HL-60/S4 treated with retinoic acid at 250 ng/mL for 4 days and 3 days (cell line): ENCODE data around the gene RELN.
"Not testable (repeated sequence)": the region's sequence is repeated elsewhere in the genome, so short reads cannot be mapped to it uniquely, and the experiment has no call there.

Experiments
- in situ Hi-C: fragments of 300-500 bp; cut with MboI; formaldehyde crosslinking; loops from 2 replicates; pipeline ENCODE4 v1.7.0; 2022; ENCODE audit warnings: low sequenced_read_pairs

The RELN gene

DNA sequence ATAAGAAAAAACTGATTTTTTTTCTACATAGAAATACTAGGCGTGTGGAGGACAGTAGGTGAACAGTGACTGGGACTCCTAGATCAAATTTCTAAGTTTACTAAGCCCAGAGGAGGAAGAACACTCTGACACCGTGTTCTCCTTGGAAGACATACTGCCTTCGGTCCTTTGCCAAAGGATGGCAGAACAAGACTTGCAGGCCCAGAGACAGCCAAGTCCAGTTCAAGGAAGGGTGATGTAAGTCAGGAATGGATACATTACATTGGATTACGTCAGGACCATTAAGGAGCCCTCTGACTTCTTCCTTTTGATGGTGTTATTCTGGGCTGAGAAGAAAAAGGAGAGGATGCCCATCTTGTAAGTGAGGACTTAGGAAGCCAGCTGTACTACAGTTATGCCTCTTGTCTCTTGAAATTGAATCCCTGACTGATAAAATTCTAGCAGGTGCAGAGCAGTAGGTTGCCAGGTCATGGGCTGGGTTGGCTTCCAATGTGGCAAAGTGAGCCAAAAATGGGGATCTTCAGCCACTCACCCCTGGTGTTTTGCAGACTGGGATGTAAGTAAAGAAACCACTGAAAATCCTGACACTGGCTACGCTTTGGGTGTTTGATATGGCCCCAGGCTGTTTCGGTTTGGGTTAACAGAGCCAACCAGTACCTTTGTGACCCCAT is 45.1 kb downstream of the RELN start:
- in situ Hi-C loops = no loop called here

DNA sequence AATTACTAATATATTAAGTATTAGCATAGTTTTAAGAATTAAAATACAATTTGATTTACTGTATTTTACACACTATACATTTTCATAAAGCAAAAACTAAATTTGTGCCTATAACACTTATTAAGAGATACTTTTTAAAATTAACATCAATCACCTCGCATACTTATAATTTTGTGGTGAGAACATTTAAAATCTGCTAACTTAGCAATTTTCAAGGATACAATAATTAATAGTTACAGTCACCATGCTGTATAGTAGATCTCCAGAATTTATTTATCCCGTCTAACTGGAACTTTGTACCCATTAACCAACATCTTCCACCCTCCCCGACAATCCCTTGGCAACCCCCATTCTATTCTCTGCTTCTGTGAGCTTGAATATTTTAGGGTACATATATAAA is 47.5 kb downstream of the RELN start:
- in situ Hi-C loops = no loop called here

DNA sequence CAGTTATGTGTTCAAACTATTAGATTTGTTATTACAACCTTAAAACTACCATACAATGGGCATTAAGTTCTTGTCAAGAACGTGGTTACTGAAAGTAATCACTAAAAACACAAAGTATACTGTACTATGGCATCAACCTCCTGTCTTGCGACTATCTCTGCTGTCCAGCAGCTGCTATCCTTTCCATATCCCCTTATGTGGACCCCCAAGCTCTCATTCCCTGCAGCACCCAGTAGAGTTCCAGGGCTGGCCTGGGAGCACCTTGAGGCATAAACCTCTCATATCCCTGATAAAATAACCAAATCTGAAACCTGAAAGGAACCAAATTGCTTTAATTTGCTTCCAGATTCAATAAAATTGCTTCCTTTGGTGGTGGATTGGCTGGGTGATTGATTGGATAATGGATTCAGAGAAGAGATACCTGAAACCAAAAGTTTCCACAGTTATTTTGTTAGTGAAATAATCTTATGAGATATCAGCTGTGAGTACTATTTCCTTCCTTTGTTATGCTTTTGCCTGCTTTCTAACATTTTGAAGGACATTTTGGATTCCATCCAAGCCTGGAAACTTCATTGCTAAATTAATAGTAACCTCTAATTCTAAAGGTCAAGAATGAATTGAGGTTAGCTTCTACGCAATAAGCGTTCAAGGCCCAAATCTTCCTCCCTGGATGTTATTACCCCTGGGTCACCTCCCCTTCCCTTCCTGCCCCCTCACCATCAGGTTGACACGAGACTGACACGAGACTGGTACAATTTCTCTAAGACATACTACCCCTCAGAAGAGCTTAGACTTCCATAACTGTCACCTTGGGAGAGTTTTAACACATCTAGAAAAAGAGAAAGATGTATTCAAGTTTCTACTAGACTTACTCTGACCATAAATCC is 48.8 kb downstream of the RELN start:
- in situ Hi-C loops = no loop called here

DNA sequence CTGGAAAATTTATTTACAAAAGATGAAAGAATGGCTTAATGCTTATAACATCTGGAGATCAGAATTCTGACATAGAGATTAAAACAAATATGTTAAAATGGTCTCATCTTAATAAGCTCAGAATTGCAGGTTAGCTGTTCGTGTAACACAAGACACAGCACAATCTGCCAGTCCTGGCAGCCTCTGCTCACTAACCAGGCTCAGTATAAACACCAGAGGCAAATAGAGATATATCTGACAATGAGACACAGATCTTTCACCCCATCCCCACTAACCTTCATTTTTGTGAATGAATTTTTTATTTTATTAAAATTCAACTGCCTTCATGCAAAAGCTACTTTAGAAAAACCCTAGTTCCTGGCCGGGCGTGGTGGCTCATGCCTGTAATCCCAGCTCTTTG is 51.8 kb downstream of the RELN start:
- in situ Hi-C loops = no loop called here

DNA sequence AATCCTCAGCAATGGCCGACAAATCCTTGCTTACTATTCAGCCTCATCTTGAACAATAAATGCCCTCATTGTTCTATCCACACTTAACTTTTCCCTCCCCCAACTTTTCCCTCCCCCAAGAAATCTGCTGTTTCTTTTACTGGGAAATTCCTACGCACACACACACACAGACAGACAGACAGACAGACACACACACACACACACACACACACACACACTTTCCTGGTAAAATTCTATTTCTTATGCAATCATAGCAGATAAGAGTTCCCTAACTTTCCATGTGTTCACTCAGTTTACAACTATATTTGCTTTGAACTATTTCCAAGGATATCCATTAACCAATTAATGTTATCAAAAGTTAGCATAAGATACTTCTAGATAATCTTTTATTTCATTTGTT is 52.9 kb downstream of the RELN start:
- in situ Hi-C loops = no loop called here

DNA sequence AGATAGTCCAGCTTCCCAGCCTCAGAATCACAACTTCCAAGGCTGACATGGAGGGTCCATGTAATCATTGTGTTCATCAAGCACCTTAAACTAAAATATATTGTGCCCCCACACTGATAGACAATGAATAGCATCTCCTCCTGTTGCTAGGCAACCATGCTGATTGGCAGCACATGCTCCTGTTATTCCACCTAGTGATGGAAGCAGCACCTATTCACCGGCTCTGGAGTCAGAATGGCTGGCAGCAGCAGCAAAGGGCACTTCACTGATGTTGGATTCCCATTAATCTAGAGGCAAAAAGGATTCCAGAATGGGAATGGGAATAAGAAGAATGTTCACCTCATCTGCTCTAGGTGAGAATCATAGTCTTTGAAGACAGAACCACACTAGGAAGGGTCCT is 55.0 kb downstream of the RELN start:
- in situ Hi-C loops = no loop called here

DNA sequence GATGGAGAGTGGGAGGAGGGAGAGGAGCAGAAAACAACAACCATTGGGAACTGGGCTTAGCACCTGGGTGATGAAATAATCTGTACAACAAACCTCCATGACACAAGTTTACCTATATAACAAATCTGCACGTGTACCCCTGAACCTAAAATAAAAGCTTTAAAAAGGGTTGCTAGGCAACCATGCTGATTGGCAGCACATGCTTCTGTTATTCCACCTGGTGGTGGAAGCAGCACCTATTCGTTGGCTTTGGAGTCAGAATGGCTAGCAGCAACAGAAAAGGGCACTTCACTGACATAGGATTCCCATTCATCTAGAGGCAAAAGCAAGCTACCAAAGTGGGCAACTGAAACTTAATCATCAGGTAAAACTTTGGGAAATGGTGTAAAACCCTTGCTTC is 57.1 kb downstream of the RELN start:
- in situ Hi-C loops = no loop called here

DNA sequence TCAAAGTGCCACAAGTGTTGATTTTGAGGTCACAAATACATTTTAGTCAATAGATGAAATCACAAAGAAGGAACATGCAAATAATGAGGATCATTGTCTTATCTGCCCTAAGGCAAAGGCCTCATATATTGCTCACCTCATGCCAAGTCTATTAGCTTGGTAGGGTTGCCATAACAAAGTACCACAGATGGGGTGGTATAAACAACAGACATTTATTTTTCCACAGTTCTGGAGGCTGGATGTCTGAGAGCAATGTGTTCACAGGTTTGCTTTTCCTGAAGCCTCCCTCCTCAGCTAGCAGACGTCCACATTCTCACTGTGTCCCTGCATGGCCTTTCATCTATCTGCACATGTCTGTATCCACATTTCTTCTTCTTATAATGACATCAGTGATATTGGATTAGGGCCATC is 59.6 kb downstream of the RELN start:
- in situ Hi-C loops = no loop called here

DNA sequence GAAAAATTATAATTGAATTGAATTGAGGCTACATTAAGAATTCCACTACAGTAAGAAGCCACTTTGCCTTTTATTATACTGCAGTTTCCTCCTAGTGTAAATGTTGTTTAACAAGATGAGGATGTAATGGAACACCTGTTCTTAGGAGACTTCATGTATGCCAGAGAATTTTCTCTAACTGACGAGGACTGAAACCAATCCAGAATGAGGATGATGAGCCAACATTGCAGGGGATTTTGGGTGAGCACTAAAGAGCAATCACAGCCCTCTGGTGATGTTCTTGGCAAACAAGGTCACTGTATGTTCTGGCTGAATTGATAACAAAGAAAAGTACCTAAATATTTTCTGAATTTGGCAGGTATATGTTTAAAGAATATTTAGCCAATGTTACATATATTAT is 60.9 kb downstream of the RELN start:
- in situ Hi-C loops = no loop called here

DNA sequence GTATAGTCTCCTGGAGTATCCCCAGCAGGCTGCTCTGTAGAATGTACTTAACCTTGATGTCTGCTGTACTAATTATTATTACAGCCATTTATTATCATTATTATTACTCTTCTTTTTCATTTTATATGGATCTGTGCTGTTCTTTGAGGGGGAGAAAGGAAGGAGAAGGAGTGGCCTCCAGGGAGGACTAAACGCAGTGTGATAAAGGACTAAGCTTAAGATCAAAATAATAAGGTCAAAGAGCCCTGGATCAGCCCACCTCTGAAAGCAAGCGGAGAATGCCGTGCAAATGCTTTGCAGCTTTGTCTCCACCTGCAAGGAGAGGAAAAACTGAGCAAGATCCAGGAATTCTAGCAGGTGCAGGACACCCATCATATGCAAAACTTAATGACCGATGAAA is 65.3 kb downstream of the RELN start:
- in situ Hi-C loops = no loop called here

DNA sequence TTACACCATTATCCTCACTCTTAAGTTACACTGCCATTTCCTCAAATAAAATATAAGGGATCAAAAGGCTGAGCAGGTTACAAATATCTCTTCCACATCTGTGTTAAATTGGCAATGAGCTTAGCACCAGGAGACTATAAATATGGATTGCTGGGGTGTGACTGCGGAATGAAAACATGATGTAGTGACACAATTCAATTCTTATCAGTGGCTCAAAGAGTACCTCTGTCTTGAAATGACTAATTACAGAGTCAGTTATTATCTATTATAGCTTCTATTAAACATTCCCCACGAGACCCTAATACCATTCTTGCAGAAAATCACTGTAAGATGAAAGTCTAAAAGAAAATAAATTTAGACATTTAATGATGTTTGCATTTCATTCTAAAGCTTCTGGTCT is 67.1 kb downstream of the RELN start:
- in situ Hi-C loops = no loop called here

DNA sequence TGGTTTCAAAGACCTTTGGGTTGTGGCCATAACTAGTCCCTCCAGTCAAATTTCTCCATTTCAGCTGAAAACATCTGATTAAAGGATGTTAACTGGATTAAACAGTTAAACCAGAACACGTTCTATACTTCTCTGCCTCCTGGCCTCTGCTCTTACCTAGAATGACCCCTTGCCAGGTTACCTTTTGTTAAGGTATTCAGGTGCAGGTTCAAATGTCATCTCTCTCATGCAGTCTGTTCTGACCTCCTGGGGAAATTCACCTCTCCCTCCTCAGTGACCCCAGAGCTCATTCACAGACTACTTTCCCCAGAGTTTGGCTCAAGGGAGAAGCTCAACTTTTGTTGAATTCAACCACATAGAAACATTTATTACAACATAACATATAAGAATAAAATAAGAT is 67.8 kb downstream of the RELN start:
- in situ Hi-C loops = no loop called here

DNA sequence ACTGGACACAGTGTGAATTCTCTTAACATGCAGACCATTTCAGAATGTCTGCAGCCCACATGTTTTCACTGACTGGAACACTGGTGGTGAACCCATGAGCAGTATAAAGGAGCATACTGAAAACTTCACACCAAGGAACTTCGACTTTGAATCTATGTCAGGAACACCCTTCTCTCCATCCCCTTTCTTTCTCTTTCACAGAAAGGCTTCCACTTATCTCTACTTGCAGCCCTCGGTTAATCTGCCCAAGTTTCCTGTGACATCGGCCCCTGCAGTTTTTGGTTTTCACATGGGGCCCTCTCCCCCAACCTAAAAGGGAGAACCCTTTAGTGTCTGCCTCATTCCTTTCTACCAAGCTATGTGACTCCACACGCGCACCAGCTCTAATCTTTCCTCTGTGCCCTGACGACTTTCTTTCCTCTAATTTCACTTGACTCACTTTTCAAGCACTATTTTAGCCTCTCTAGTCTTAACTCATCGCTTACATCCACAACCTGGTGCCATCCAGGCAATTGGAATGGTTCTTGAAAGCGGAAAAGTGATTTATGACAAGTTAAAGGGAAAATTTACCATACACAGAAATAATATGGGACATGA is 70.1 kb downstream of the RELN start:
- in situ Hi-C loops = no loop called here

DNA sequence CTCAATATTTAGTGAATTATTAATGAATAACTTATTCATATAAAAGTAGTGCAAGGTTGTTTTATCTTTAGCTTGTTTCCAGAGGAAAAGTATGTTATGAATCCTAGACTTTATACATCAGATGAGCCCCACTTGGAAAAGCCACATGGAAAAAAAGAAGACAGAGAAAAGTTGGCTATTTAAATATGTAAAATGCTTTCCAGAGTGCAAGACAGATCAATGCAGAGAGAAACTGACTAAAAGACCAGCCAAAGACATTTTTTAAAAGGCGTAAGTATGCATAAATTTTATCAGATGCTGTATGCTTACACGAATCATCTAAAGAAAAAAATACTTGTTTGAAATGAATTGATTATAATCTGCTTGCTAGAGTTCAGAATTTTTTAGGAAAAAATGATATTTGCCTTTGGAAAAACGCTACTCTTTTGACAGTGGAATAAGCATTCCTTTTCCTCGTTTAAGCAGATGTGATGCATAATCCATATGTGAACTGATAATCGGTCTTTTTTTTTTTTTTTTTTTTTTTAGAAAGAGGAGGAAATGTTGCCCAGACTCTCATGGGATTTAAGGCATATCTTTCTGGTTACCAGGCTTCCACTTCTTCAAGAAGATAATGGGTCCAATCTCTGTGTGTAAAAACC is 70.7 kb downstream of the RELN start:
- in situ Hi-C loops = no loop called here

DNA sequence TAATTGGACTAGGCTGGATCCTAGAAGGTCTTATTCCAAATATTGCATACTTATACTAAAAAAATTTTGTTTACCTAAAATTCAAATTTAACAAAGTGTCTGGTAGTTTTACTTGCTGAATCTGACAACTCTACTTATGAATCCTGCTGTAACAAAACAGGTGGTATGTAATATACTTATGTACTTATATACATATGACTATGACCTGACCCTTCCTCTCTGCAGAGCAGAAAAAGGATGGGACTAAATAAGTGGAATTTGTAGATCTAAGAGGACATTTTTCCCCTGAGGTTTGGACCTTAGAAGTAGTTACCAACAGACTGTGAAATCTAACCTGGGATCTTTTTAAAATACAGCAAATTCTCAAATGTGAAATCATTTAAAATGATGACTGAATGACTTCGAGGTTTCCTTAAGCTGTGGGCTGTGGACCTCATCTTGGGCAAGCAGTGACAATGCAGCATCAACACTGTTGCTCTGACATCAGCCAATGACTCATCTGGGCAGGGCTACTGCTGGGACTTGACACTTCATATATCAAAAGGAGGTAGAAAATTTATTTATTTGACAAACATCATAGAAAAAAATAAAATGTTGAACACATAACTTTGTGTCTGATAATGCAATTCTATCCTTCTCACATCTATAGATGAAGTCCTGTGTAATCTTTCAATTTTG is 73.6 kb downstream of the RELN start:
- in situ Hi-C loops = no loop called here

DNA sequence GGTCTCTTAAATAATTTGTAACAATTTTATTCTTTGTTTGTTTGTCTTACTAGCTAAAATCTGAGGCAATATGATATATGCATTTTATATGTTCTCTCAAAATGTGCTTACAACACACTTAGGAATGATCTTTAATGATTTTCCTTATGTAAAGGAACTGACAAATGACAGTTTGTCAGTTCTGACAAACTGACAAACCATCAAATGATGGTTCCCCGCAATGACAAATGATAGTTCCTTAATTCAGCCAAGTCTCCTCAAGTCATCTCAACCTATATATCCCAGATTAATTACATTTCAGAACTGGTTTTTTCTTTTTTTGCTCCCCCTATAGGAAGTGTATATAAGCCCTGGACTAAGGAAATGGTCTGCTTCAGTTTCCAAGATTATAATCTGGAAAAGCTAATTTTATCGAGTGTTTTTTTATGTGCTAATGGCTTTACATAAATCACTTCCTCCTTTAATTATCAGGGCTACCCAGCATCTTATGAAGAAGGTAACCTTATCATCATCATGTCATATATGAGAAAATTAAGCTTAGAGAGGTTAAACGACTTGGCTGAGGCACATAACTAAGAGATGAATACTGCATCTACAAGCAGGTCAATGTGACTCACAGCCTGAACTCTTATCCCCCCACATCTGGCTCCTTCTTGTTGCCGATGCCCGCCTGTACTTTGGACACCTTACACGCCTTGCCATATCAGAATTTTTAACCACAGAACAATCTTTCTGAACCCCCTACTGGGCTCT is 75.1 kb downstream of the RELN start:
- in situ Hi-C loops = no loop called here

DNA sequence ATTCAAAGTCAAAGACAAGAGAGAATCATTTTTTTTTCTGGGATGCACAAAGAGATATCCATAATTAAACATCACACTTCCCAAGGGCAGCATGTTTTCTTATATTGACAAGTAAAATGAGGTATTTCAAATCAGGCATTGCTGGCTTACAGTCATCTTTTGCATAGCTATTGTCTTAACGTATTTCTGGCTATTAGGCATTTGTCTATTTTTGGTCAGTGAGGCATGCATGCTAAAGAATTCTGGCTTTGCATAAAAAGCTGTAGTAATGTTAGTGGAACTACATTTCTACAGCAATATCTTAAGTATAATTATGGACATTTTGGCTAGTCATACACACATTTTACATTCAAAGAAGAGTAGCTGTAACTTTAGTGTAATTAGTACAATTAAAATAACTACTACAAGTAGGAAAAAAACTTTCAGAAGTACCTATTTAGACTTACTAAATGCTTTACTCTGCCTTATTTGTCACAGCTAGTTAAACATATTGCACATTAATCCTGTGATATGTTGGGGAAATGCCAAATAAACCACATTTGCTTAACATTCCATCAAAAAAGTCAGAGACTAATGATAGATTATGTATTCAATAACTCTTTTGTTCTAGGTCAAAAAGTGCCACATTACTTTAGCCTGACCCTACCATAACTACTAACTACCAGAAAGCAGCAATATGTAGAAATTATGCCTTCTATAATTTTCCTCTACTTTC is 76.4 kb downstream of the RELN start:
- in situ Hi-C loops = no loop called here

DNA sequence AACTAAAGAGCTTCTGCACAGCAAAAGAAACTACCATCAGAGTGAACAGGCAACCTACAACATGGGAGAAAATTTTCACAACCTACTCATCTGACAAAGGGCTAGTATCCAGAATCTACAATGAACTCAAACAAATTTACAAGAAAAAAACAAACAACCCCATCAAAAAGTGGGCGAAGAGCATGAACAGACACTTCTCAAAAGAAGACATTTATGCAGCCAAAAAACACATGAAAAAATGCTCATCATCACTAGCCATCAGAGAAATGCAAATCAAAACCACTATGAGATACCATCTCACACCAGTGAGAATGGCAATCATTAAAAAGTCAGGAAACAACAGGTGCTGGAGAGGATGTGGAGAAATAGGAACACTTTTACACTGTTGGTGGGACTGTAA is 78.4 kb downstream of the RELN start:
- in situ Hi-C loops = not testable (repeated sequence)

DNA sequence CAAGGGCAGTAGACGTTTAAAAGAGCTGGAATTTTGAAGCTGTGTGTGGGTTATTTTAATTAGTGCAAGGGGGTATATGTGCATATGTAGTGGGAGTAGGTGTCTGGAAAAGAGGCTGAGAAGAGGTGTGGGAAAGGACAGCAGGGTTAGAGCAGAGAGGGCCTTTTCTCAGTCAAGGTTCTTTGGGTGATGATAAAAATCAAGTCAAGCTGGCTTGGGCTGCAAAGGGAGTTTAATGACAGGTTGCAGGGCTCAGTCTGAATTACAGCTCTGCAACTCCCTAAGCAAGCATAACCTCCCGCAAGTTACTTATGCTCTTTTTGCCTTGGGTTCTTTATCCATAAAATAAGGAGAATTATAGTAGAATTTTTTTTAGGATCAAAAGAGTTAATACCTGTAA is 83.5 kb downstream of the RELN start:
- in situ Hi-C loops = no loop called here

DNA sequence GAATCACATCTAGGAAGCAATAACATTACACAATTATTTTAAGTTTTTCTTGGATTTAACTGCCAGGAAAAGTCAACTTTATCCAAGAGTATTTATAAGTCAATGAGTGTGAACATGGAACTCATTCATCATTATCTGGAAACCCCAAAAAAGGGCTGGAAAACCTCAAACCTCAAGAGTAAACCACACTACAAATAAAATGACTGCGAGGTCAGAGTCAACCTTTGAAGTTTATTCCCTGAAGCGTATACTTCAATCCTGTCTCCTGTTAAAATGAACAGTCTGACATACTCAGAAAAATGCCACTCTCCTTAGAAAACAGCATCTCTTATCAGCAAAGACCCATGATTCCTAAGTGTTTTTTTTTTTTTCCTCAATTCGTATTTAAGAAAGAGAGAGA is 86.5 kb downstream of the RELN start:
- in situ Hi-C loops = no loop called here
